Ovary (tissue), 9 donors: ENCODE data around the gene GADD45A. TPM values are rescaled to one million over a fixed set of nuclear protein-coding genes. Genes with fewer than 3 reads are reported as not detected.

Source experiments
- DNase-seq, 5 donors: peaks; one replicate each; pipeline ENCODE4 v3.0.0-alpha.2; 2019 to 2020
- H3K27ac ChIP-seq, 2 donors: fragments of 200-600 bp; one replicate each; pipeline versions ENCODE4 v1.5.1 to v1.8.0; 2019 to 2022
- H3K27me3 ChIP-seq: fragments of 200-600 bp; one replicate; pipeline ENCODE4 v1.8.0; 2022
- H3K36me3 ChIP-seq: fragments of 200-600 bp; sonication (generic); one replicate; pipeline ENCODE4 v1.5.1; 2019
- H3K4me1 ChIP-seq: one replicate; pipeline ENCODE4 v1.8.1; 2013; ENCODE audit warnings: mild to moderate bottlenecking, moderate library complexity; ENCODE audit not compliant: insufficient read depth
- H3K4me3 ChIP-seq: fragments of 200-600 bp; sonication (generic); one replicate; pipeline ENCODE4 v1.5.1; 2017
- H3K9me3 ChIP-seq, 2 donors: fragments of 200-600 bp in 1 of 2; sonication (generic) in 1 of 2; one replicate each; pipeline versions ENCODE4 v1.5.1 to v1.8.1; 2013 to 2019; ENCODE audit warnings: mild to moderate bottlenecking in 1 of 2, moderate library complexity in 1 of 2
- EP300 ChIP-seq: sonication (generic); formaldehyde crosslinking; IDR thresholded peaks from one replicate; pipeline ENCODE4 v1.6.1; 2017; ENCODE audit warnings: antibody characterized with exemption
- POLR2A ChIP-seq: fragments of 450-650 bp; IDR thresholded peaks from one replicate; pipeline ENCODE4 v1.6.1; 2017; ENCODE audit warnings: antibody characterized with exemption, mild to moderate bottlenecking, moderate library complexity
- WGBS, 3 donors: extraction: QIAGEN DNeasy Blood & Tissue Kit in 1 of 3; methylation state at CpG; one replicate each; pipeline versions ENCODE4 v1.1.5 to v1.1.7; 2013 to 2017; 5-methylcytosine and 5-hydroxymethylcytosine counted together
- intact Hi-C, 4 donors: fragments of 100-400 bp; cut with DNase I; formaldehyde crosslinking; loops; one replicate each; pipeline versions ENCODE4 v1.11.0 to v1.15.1; 2022 to 2023
- polyA plus RNA-seq, 2 donors: library from polyadenylated mRNA; stranded (reverse); fragments of 200-250 nt in 1 of 2; fragments of 350-450 nt in 1 of 2; fragmentation: Illumina TruSeq in 1 of 2; extraction: RNeasy Lipid Tissue Mini Kit (QIAGEN cat#74804) in 1 of 2; gene quantifications; one replicate each; pipeline ENCODE4 v1.2.3, GENCODE V29; 2013 to 2014
- total RNA-seq, 7 donors: library from RNA; depleted of rRNA in 2 of 7; stranded (reverse); fragments of >200 nt in 2 of 7; fragmentation: NEBNext Ultra II Directional in 3 of 7; extraction: Animal tissue kit (Norgen Biotek cat#: 25700) in 3 of 7; gene quantifications; one replicate each; pipeline versions ENCODE4 v1.1.0 to v1.2.4, GENCODE V29; 2016 to 2023
- TF ChIP-seq, protein P1 (sequence below), 3 donors: fragments of 450-650 bp in 2 of 3; fragments of 200-600 bp in 1 of 3; IDR thresholded peaks; one replicate each; pipeline versions ENCODE4 v1.5.1 to v1.8.0; 2016 to 2022; ENCODE audit warnings: antibody characterized with exemption in 3 of 3, mild to moderate bottlenecking in 1 of 3
- donor health status: DM: no; HTN: no; CAD: no; lungs with moderate emphysema.
- donor health status: DM: no; HTN: no; CAD: no.
- donor health status: Bipolar disorder and iron deficiency.
- donor health status: DM: yes; HTN: yes; CAD: no.
- donor health status: DM: no; HTN: no; CAD: no.
- donor health status: DM: yes; HTN: yes; CAD: no.

Gene GADD45A
- total and polyA plus RNA-seq, 9 donors: 22.1 to 132 (median 37.5) TPM

GRCh38 chr1:67680486-67680885 is 4.5 kb upstream of the GADD45A start:
- intact Hi-C loops: loop anchor here in 3 of 4 donors (10.0 kb wide), 2 partner anchors 116 to 146 kb away; no protein-coding TSS in a partner anchor
- 97 to 99% (median 99%) methylated on average over 2 of the region's 2 CpGs for WGBS, 3 donors

GRCh38 chr1:67682659-67683197 is 2.3 kb upstream of the GADD45A start:
- Histone ChIP-seq H3K27me3 (no peaks in the 10 kb centered on the region), H3K4me3 (no peak overlapping the region), H3K9me3 (no peaks in the 10 kb centered on the region), H3K27ac (no peak overlapping the region), H3K4me1 (peaks cover 7% of the 10 kb centered on the region), H3K36me3 (no peaks in the 10 kb centered on the region)
- no peak for DNase-seq
- 60 to 73% (median 64%) methylated on average over 3 of the region's 3 CpGs for WGBS, 3 donors
- TF ChIP-seq POLR2A (no peak), EP300 (no peak)
- TF ChIP-seq, protein P1, sequence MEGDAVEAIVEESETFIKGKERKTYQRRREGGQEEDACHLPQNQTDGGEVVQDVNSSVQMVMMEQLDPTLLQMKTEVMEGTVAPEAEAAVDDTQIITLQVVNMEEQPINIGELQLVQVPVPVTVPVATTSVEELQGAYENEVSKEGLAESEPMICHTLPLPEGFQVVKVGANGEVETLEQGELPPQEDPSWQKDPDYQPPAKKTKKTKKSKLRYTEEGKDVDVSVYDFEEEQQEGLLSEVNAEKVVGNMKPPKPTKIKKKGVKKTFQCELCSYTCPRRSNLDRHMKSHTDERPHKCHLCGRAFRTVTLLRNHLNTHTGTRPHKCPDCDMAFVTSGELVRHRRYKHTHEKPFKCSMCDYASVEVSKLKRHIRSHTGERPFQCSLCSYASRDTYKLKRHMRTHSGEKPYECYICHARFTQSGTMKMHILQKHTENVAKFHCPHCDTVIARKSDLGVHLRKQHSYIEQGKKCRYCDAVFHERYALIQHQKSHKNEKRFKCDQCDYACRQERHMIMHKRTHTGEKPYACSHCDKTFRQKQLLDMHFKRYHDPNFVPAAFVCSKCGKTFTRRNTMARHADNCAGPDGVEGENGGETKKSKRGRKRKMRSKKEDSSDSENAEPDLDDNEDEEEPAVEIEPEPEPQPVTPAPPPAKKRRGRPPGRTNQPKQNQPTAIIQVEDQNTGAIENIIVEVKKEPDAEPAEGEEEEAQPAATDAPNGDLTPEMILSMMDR (IDR thresholded peaks at IDR 0.05): no peak
- intact Hi-C loops: loop anchor here in 3 of 4 donors (10.0 kb wide), 2 partner anchors 118 to 148 kb away; no protein-coding TSS in a partner anchor

More at GRCh38 chr1:67680486-67680885, 4.5 kb upstream of the GADD45A start:
- peaks cover 3% of the 10 kb centered on the region for H3K4me1 ChIP-seq
- TF ChIP-seq, protein P1 (IDR thresholded peaks at IDR 0.05): no peak
- no peak for TF ChIP-seq POLR2A
- no peak for TF ChIP-seq EP300
- no peak overlapping the region for H3K4me3 ChIP-seq
- no peaks in the 10 kb centered on the region for H3K36me3 ChIP-seq
- H3K27ac ChIP-seq: no peak overlapping the region
- no peak for DNase-seq
- no peaks in the 10 kb centered on the region for H3K27me3 ChIP-seq
- H3K9me3 ChIP-seq: no peaks in the 10 kb centered on the region

- TF ChIP-seq EP300: no peak
- TF ChIP-seq, protein P1 (IDR thresholded peaks at IDR 0.05): no peak
- TF ChIP-seq POLR2A: no peak
- WGBS, 3 donors: 1 to 18% (median 12%) methylated on average over 3 of the region's 3 CpGs
- no peaks in the 10 kb centered on the region for H3K36me3 ChIP-seq
- no peak overlapping the region for H3K4me3 ChIP-seq
- H3K27me3 ChIP-seq: no peaks in the 10 kb centered on the region
- H3K9me3 ChIP-seq: no peaks in the 10 kb centered on the region
- intact Hi-C loops: loop anchor here in 3 of 4 donors (10.0 kb wide), 2 partner anchors 119 to 149 kb away; no protein-coding TSS in a partner anchor
- no peak overlapping the region for H3K27ac ChIP-seq
- DNase-seq: no peak
- peaks cover 8% of the 10 kb centered on the region for H3K4me1 ChIP-seq
Measured at GRCh38 chr1:67683316-67683715, 1.7 kb upstream of the GADD45A start.

- intact Hi-C loops: loop anchor here in 3 of 4 donors (2.0 to 10.0 kb wide), 3 partner anchors 53 to 149 kb away; no protein-coding TSS in a partner anchor
- no peaks in the 10 kb centered on the region for H3K27me3 ChIP-seq
- H3K4me1 ChIP-seq: peaks cover 8% of the 10 kb centered on the region
- peak in 4 of 5 donors; percentile 24 to 43 (median 30) for DNase-seq
- H3K9me3 ChIP-seq: no peaks in the 10 kb centered on the region
- peak overlapping the region in 1 of 2 donors; percentile 58 for H3K27ac ChIP-seq
- H3K4me3 ChIP-seq: no peak overlapping the region
- no peaks in the 10 kb centered on the region for H3K36me3 ChIP-seq
- WGBS, 3 donors: 14 to 22% (median 21%) methylated on average over 8 of the region's 8 CpGs
- TF ChIP-seq, protein P1 (IDR thresholded peaks at IDR 0.05): no peak
- TF ChIP-seq POLR2A (no peak), EP300 (no peak)
Measured at GRCh38 chr1:67683766-67684525, 1.1 kb upstream of the GADD45A start.
